ENCODE data around the gene ZBTB7B. TPM values are rescaled to one million over a fixed set of nuclear protein-coding genes. Genes with fewer than 3 reads are reported as not detected.

Gene ZBTB7B
- polyA plus RNA-seq, 6 donors from 2014 or later, result 2.2 to 5.5 (median 2.7) TPM; not detected in 1

- H3K27me3 Mint-ChIP-seq, result no peaks in the 10 kb centered on the region
- H3K9me3 Mint-ChIP-seq, result no peaks in the 10 kb centered on the region
- peaks cover 15 to 52% (median 36%) of the 10 kb centered on the region in 3 donors for H3K4me1 Mint-ChIP-seq
- peaks cover 0 to 8% of the 10 kb centered on the region in 2 donors for H3K36me3 Mint-ChIP-seq
- H3K27ac Mint-ChIP-seq, result peak within 1 kb of the TSS; percentile 85 to 96 (median 90)
- ATAC-seq (ENCODE audit: low read depth in 2 of 2) (peak; percentile 79 to 80), DNase-seq (peak; percentile 84)
- H3K4me3 Mint-ChIP-seq, result peak within 1 kb of the TSS; percentile 82 to 95 (median 94)
Observed at GRCh38 chr1:154961207-154962155, 41.1 kb upstream of the ZBTB7B start, which contains the start of gene PYGO2. Gene PYGO2 (minus strand): TSS chr1:154961782. CDS start chr1:154961576, 206 bp downstream.

- peak overlapping the region; percentile 82 to 94 (median 90) for H3K4me3 Mint-ChIP-seq
- H3K9me3 Mint-ChIP-seq, result no peaks in the 10 kb centered on the region
- H3K4me1 Mint-ChIP-seq, result peaks cover 15 to 51% (median 33%) of the 10 kb centered on the region in 3 donors
- DNase-seq (no peak), ATAC-seq (ENCODE audit: low read depth in 2 of 2) (peak; percentile 16 to 20)
- H3K27ac Mint-ChIP-seq, result peak overlapping the region; percentile 45 to 96 (median 90)
- H3K27me3 Mint-ChIP-seq, result no peaks in the 10 kb centered on the region
- H3K36me3 Mint-ChIP-seq, result peaks cover 0 to 8% of the 10 kb centered on the region in 2 donors
Observed at GRCh38 chr1:154962156-154962749, 40.3 kb upstream of the ZBTB7B start.

- DNase-seq (no peak), ATAC-seq (ENCODE audit: low read depth in 2 of 2) (no peak)
- H3K27ac Mint-ChIP-seq, result peak overlapping the region in 5 of 6 donors; percentile 32 to 96 (median 90)
- H3K4me1 Mint-ChIP-seq, result peaks cover 15 to 51% (median 30%) of the 10 kb centered on the region in 3 donors
- no peaks in the 10 kb centered on the region for H3K27me3 Mint-ChIP-seq
- H3K36me3 Mint-ChIP-seq, result peaks cover 0 to 8% of the 10 kb centered on the region in 2 donors
- no peaks in the 10 kb centered on the region for H3K9me3 Mint-ChIP-seq
- H3K4me3 Mint-ChIP-seq, result peak overlapping the region in 7 of 8 donors; percentile 82 to 94 (median 90)
Observed at GRCh38 chr1:154962795-154963330, 39.7 kb upstream of the ZBTB7B start.

- DNase-seq (no peak), ATAC-seq (ENCODE audit: low read depth in 2 of 2) (no peak)
- H3K27ac Mint-ChIP-seq, result peak overlapping the region in 5 of 6 donors; percentile 5 to 92 (median 34)
Observed at GRCh38 chr1:154963643-154964042, 39.0 kb upstream of the ZBTB7B start.

GRCh38 chr1:154964359-154964758 is 38.2 kb upstream of the ZBTB7B start:
- H3K4me1 Mint-ChIP-seq, result peaks cover 26 to 47% (median 34%) of the 10 kb centered on the region in 3 donors
- H3K27me3 Mint-ChIP-seq, result no peaks in the 10 kb centered on the region
- peak overlapping the region in 1 of 8 donors; percentile 94 for H3K4me3 Mint-ChIP-seq
- DNase-seq (no peak), ATAC-seq (ENCODE audit: low read depth in 2 of 2) (no peak)
- peak overlapping the region in 2 of 6 donors; percentile 5 to 20 for H3K27ac Mint-ChIP-seq
- H3K36me3 Mint-ChIP-seq, result peaks cover 0 to 8% of the 10 kb centered on the region in 2 donors
- H3K9me3 Mint-ChIP-seq, result no peaks in the 10 kb centered on the region

More at GRCh38 chr1:154963643-154964042, 39.0 kb upstream of the ZBTB7B start:
- Mint-ChIP-seq H3K4me1 (peaks cover 20 to 46% (median 30%) of the 10 kb centered on the region in 3 donors), H3K27me3 (no peaks in the 10 kb centered on the region), H3K9me3 (no peaks in the 10 kb centered on the region), H3K4me3 (peak overlapping the region in 4 of 8 donors; percentile 5 to 94 (median 30)), H3K36me3 (peaks cover 0 to 8% of the 10 kb centered on the region in 2 donors)

- Mint-ChIP-seq H3K4me1 (peaks cover 27 to 43% (median 33%) of the 10 kb centered on the region in 3 donors), H3K4me3 (peak overlapping the region in 1 of 8 donors; percentile 15), H3K27me3 (no peaks in the 10 kb centered on the region), H3K9me3 (no peaks in the 10 kb centered on the region), H3K27ac (peak overlapping the region in 1 of 6 donors; percentile 4), H3K36me3 (peaks cover 0 to 8% of the 10 kb centered on the region in 2 donors)
- DNase-seq, result no peak
- no peak for ATAC-seq (ENCODE audit: low read depth in 2 of 2)
Observed at GRCh38 chr1:154966111-154966510, 36.5 kb upstream of the ZBTB7B start.

GRCh38 chr1:154967331-154967950 is 35.2 kb upstream of the ZBTB7B start:
- peaks cover 0 to 8% of the 10 kb centered on the region in 2 donors for H3K36me3 Mint-ChIP-seq
- H3K9me3 Mint-ChIP-seq, result no peaks in the 10 kb centered on the region
- no peak for ATAC-seq (ENCODE audit: low read depth in 2 of 2)

GRCh38 chr1:154968731-154969130 is 33.9 kb upstream of the ZBTB7B start:
- no peaks in the 10 kb centered on the region for H3K9me3 Mint-ChIP-seq
- peaks cover 0 to 4% of the 10 kb centered on the region in 2 donors for H3K36me3 Mint-ChIP-seq
- H3K4me3 Mint-ChIP-seq, result no peak overlapping the region
- peaks cover 11 to 37% (median 33%) of the 10 kb centered on the region in 3 donors for H3K4me1 Mint-ChIP-seq
- no peak for DNase-seq
- no peak for ATAC-seq (ENCODE audit: low read depth in 2 of 2)
- peak overlapping the region in 4 of 6 donors; percentile 11 to 82 (median 76) for H3K27ac Mint-ChIP-seq
- H3K27me3 Mint-ChIP-seq, result no peaks in the 10 kb centered on the region

More at GRCh38 chr1:154967331-154967950, 35.2 kb upstream of the ZBTB7B start:
- Mint-ChIP-seq H3K4me3 (peak overlapping the region in 2 of 8 donors; percentile 3 to 7), H3K4me1 (peaks cover 22 to 42% (median 35%) of the 10 kb centered on the region in 3 donors), H3K27ac (peak overlapping the region in 2 of 6 donors; percentile 78 to 79), H3K27me3 (no peaks in the 10 kb centered on the region)
- DNase-seq, result no peak

- no peaks in the 10 kb centered on the region for H3K36me3 Mint-ChIP-seq
- peaks cover 7 to 34% (median 28%) of the 10 kb centered on the region in 3 donors for H3K4me1 Mint-ChIP-seq
- no peaks in the 10 kb centered on the region for H3K27me3 Mint-ChIP-seq
- no peaks in the 10 kb centered on the region for H3K9me3 Mint-ChIP-seq
- DNase-seq (no peak), ATAC-seq (ENCODE audit: low read depth in 2 of 2) (no peak)
- no peak overlapping the region for H3K4me3 Mint-ChIP-seq
- peak overlapping the region in 3 of 6 donors; percentile 73 to 82 (median 79) for H3K27ac Mint-ChIP-seq
Observed at GRCh38 chr1:154969246-154969645, 33.4 kb upstream of the ZBTB7B start.

GRCh38 chr1:154969860-154970452 is 32.6 kb upstream of the ZBTB7B start:
- Mint-ChIP-seq H3K4me3 (no peak overlapping the region), H3K4me1 (peaks cover 7 to 34% (median 28%) of the 10 kb centered on the region in 3 donors), H3K36me3 (no peaks in the 10 kb centered on the region), H3K27ac (peak overlapping the region in 2 of 6 donors; percentile 61 to 79), H3K9me3 (no peaks in the 10 kb centered on the region), H3K27me3 (no peaks in the 10 kb centered on the region)
- ATAC-seq (ENCODE audit: low read depth in 2 of 2) (no peak), DNase-seq (no peak)

GRCh38 chr1:154970631-154971340 is 31.8 kb upstream of the ZBTB7B start, which contains the start of gene SHC1:
Gene SHC1 (minus strand): TSS chr1:154970747. CDS start chr1:154970526, 221 bp downstream.
- ATAC-seq (ENCODE audit: low read depth in 2 of 2) (no peak), DNase-seq (no peak)
- Mint-ChIP-seq H3K36me3 (no peaks in the 10 kb centered on the region), H3K4me3 (peak within 1 kb of the TSS in 1 of 8 donors; percentile 53), H3K9me3 (no peaks in the 10 kb centered on the region), H3K27me3 (no peaks in the 10 kb centered on the region), H3K4me1 (peaks cover 7 to 34% (median 23%) of the 10 kb centered on the region in 3 donors), H3K27ac (peak within 1 kb of the TSS in 3 of 6 donors; percentile 61 to 83 (median 79))

Measured in naive B cell (primary cell).